HepG2 (cell line): ENCODE data around the gene MYO7B. TPM values are rescaled to one million over a fixed set of nuclear protein-coding genes. Genes with fewer than 3 reads are reported as not detected.
A peak's percentile ranks its signal among the peaks of the same experiment; 100 is the strongest.

Experiments
- CREM ChIP-seq, 2 experiments: sonication (generic) in 1 of 2; formaldehyde crosslinking in 1 of 2; IDR thresholded peaks; 2 replicates each; pipeline versions ENCODE4 v1.4.0 to v1.6.1; 2016 to 2020; ENCODE audit warnings: antibody characterized with exemption in 1 of 2, mild to moderate bottlenecking in 1 of 2, missing genetic modification reagents in 1 of 2
- FOXC1 ChIP-seq: sonication (generic); formaldehyde crosslinking; IDR thresholded peaks from 2 replicates; pipeline ENCODE4 v1.8.0; 2022; ENCODE audit warnings: mild to moderate bottlenecking, missing genetic modification reagents, borderline replicate concordance
- HMG20B ChIP-seq: conservative IDR thresholded peaks from 2 replicates; pipeline ENCODE4 v1.6.1; 2016; ENCODE audit warnings: missing genetic modification reagents, missing compliant biosample characterization
- MBNL3 ChIP-seq: fragments of 250-450 bp; sonication (Bioruptor Pico); conservative IDR thresholded peaks from 2 replicates; pipeline ENCODE4 v1.8.0; 2022; ENCODE audit warnings: mild to moderate bottlenecking, inconsistent platforms
- NFYB ChIP-seq: sonication (generic); formaldehyde crosslinking; IDR thresholded peaks from 2 replicates; pipeline ENCODE4 v1.4.0; 2020; ENCODE audit warnings: missing genetic modification reagents
- PPARG ChIP-seq: conservative IDR thresholded peaks from 2 replicates; pipeline ENCODE4 v1.6.1; 2016; ENCODE audit warnings: missing biosample characterization, missing genetic modification reagents
- TBX2 ChIP-seq: sonication (generic); formaldehyde crosslinking; IDR thresholded peaks from 2 replicates; pipeline ENCODE4 v1.5.0; 2020; ENCODE audit warnings: missing genetic modification reagents, mild to moderate bottlenecking, borderline replicate concordance
- ZSCAN9 ChIP-seq: IDR thresholded peaks from 2 replicates; pipeline ENCODE4 v1.6.1; 2016; ENCODE audit warnings: borderline replicate concordance
- polyA plus RNA-seq, 8 experiments: library from polyadenylated mRNA; depleted of rRNA in 3 of 8; stranded (reverse) in 7 of 8; unstranded in 1 of 8; fragments of >200 nt; fragmentation: Illumina TruSeq in 4 of 8; extraction: Trizol in 4 of 8; gene quantifications; 2 replicates each; pipeline versions ENCODE4 v1.2.1 to v1.2.3, GENCODE V29; 2011 to 2016; ENCODE audit warnings: low read depth in 4 of 8, missing spikeins in 1 of 8, mixed read lengths in 1 of 8; ENCODE audit not compliant: insufficient read depth in 1 of 8
- total RNA-seq, 5 experiments: library from RNA; depleted of rRNA; stranded (reverse); fragments of >200 nt; fragmentation: Illumina TruSeq; extraction: Trizol; gene quantifications; 2 replicates each; pipeline ENCODE4 v1.2.3, GENCODE V29; 2016; ENCODE audit warnings: low read depth in 1 of 5
- TF ChIP-seq, protein P1 (sequence below), 2 experiments: sonication (generic) in 1 of 2; formaldehyde crosslinking in 1 of 2; IDR thresholded peaks; 2 replicates each; pipeline versions ENCODE4 v1.5.1 to v1.6.1; 2011 to 2020; ENCODE audit warnings: borderline replicate concordance in 1 of 2, low read depth in 1 of 2, low read length in 1 of 2, mild to moderate bottlenecking in 1 of 2, missing genetic modification reagents in 1 of 2, moderate library complexity in 1 of 2
- TF ChIP-seq, protein P2 (sequence below): IDR thresholded peaks from 2 replicates; pipeline ENCODE4 v1.6.1; 2016; ENCODE audit warnings: missing compliant biosample characterization, missing genetic modification reagents, borderline replicate concordance
- TF ChIP-seq, protein P3 (sequence below): sonication (generic); formaldehyde crosslinking; IDR thresholded peaks from 2 replicates; pipeline ENCODE4 v1.5.1; 2020; ENCODE audit warnings: mild to moderate bottlenecking, missing genetic modification reagents, moderate library complexity
- TF ChIP-seq, protein P4 (sequence below): sonication (generic); formaldehyde crosslinking; IDR thresholded peaks from 2 replicates; pipeline ENCODE4 v1.4.0; 2020; ENCODE audit warnings: mild to moderate bottlenecking, low read depth, missing genetic modification reagents
- TF ChIP-seq, protein P5 (sequence below): sonication (generic); formaldehyde crosslinking; IDR thresholded peaks from 2 replicates; pipeline ENCODE4 v1.4.0; 2020; ENCODE audit warnings: missing genetic modification reagents
- TF ChIP-seq, protein P6 (sequence below): sonication (generic); formaldehyde crosslinking; IDR thresholded peaks from 2 replicates; pipeline ENCODE4 v1.4.0; 2020; ENCODE audit warnings: missing genetic modification reagents
- TF ChIP-seq, protein P7 (sequence below): sonication (generic); formaldehyde crosslinking; conservative IDR thresholded peaks from 2 replicates; pipeline ENCODE4 v1.4.0; 2020; ENCODE audit warnings: mild to moderate bottlenecking, missing genetic modification reagents, moderate library complexity

The MYO7B gene
- total and polyA plus RNA-seq, 2 of the 13 experiments (the other 11 are each of a cell fraction or from before 2014, with no cell fraction given): not detected

DNA sequence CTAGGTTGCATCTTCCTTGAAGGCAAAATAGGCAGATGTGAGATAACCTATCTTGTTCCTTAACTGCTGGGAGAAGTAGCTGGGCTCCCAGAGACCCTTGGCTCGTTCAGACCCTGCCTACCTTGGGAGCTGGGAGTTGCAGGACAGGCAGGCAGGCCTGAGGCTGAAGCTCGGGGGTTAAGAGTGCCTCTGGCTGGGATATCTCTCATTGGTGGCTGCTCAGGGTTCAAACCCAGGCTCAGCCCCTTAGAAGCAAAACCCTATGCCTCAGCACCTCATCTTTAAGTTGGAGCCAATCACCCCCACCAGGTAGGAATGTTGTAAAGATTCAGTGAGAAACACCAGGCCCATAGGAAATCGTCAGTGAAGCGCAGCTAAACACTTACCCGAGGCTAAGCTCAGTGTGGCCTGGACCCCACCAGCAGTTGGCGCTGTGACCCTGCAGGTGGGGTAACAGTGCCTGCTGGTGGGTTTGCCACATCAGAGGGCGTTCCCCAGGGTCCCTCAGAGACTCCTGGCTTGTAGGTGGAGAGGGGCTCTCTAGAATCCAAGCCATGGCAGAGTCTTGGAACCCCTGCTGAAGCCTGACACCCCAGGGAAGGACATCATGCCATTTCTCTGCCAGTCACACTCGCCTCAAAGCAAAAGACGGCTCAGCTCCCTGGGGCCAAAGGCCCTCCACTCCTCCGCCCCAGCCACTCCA lies 55.9 kb downstream of the MYO7B start (continued):
- TF ChIP-seq, protein P1, sequence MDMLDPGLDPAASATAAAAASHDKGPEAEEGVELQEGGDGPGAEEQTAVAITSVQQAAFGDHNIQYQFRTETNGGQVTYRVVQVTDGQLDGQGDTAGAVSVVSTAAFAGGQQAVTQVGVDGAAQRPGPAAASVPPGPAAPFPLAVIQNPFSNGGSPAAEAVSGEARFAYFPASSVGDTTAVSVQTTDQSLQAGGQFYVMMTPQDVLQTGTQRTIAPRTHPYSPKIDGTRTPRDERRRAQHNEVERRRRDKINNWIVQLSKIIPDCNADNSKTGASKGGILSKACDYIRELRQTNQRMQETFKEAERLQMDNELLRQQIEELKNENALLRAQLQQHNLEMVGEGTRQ (IDR thresholded peaks at IDR 0.05; ENCODE audit: low read depth, low read length): no peak
- TF ChIP-seq, protein P1 (CRISPR knock-in tag; IDR thresholded peaks at IDR 0.05; ENCODE audit: borderline replicate concordance): no peak
- TF ChIP-seq PPARG (no peak), TBX2 (CRISPR knock-in tag) (no peak; the same call in 1 of the 2 replicates), MBNL3 (CRISPR knock-in tag) (no peak), FOXC1 (CRISPR knock-in tag) (no peak), ZSCAN9 (CRISPR knock-in tag) (0 out of 2 replicates have a peak, but pooled peaks have one; percentile 31), CREM (IDR thresholded peaks at IDR 0.05) (no peak), CREM (CRISPR knock-in tag; IDR thresholded peaks at IDR 0.05) (no peak), NFYB (CRISPR knock-in tag) (no peak), HMG20B (no peak)
- TF ChIP-seq, protein P2, sequence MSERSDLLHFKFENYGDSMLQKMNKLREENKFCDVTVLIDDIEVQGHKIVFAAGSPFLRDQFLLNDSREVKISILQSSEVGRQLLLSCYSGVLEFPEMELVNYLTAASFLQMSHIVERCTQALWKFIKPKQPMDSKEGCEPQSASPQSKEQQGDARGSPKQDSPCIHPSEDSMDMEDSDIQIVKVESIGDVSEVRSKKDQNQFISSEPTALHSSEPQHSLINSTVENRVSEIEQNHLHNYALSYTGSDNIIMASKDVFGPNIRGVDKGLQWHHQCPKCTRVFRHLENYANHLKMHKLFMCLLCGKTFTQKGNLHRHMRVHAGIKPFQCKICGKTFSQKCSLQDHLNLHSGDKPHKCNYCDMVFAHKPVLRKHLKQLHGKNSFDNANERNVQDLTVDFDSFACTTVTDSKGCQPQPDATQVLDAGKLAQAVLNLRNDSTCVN (CRISPR knock-in tag): no peak; the same call in 1 of the 2 replicates
- TF ChIP-seq, protein P3, sequence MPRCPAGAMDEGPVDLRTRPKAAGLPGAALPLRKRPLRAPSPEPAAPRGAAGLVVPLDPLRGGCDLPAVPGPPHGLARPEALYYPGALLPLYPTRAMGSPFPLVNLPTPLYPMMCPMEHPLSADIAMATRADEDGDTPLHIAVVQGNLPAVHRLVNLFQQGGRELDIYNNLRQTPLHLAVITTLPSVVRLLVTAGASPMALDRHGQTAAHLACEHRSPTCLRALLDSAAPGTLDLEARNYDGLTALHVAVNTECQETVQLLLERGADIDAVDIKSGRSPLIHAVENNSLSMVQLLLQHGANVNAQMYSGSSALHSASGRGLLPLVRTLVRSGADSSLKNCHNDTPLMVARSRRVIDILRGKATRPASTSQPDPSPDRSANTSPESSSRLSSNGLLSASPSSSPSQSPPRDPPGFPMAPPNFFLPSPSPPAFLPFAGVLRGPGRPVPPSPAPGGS (CRISPR knock-in tag): no peak
- TF ChIP-seq, protein P4, sequence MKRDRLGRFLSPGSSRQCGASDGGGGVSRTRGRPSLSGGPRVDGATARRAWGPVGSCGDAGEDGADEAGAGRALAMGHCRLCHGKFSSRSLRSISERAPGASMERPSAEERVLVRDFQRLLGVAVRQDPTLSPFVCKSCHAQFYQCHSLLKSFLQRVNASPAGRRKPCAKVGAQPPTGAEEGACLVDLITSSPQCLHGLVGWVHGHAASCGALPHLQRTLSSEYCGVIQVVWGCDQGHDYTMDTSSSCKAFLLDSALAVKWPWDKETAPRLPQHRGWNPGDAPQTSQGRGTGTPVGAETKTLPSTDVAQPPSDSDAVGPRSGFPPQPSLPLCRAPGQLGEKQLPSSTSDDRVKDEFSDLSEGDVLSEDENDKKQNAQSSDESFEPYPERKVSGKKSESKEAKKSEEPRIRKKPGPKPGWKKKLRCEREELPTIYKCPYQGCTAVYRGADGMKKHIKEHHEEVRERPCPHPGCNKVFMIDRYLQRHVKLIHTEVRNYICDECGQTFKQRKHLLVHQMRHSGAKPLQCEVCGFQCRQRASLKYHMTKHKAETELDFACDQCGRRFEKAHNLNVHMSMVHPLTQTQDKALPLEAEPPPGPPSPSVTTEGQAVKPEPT (CRISPR knock-in tag): no peak
- TF ChIP-seq, protein P5, sequence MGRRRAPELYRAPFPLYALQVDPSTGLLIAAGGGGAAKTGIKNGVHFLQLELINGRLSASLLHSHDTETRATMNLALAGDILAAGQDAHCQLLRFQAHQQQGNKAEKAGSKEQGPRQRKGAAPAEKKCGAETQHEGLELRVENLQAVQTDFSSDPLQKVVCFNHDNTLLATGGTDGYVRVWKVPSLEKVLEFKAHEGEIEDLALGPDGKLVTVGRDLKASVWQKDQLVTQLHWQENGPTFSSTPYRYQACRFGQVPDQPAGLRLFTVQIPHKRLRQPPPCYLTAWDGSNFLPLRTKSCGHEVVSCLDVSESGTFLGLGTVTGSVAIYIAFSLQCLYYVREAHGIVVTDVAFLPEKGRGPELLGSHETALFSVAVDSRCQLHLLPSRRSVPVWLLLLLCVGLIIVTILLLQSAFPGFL: no peak
- TF ChIP-seq, protein P6, sequence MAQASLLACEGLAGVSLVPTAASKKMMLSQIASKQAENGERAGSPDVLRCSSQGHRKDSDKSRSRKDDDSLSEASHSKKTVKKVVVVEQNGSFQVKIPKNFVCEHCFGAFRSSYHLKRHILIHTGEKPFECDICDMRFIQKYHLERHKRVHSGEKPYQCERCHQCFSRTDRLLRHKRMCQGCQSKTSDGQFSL (CRISPR knock-in tag): no peak
- TF ChIP-seq, protein P7, sequence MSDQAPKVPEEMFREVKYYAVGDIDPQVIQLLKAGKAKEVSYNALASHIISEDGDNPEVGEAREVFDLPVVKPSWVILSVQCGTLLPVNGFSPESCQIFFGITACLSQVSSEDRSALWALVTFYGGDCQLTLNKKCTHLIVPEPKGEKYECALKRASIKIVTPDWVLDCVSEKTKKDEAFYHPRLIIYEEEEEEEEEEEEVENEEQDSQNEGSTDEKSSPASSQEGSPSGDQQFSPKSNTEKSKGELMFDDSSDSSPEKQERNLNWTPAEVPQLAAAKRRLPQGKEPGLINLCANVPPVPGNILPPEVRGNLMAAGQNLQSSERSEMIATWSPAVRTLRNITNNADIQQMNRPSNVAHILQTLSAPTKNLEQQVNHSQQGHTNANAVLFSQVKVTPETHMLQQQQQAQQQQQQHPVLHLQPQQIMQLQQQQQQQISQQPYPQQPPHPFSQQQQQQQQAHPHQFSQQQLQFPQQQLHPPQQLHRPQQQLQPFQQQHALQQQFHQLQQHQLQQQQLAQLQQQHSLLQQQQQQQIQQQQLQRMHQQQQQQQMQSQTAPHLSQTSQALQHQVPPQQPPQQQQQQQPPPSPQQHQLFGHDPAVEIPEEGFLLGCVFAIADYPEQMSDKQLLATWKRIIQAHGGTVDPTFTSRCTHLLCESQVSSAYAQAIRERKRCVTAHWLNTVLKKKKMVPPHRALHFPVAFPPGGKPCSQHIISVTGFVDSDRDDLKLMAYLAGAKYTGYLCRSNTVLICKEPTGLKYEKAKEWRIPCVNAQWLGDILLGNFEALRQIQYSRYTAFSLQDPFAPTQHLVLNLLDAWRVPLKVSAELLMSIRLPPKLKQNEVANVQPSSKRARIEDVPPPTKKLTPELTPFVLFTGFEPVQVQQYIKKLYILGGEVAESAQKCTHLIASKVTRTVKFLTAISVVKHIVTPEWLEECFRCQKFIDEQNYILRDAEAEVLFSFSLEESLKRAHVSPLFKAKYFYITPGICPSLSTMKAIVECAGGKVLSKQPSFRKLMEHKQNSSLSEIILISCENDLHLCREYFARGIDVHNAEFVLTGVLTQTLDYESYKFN: no peak
